T-cell (primary cell): ENCODE results near the gene EPHA2. TPM values are rescaled to one million over a fixed set of nuclear protein-coding genes. Genes with fewer than 3 reads are reported as not detected.

Experiments used
- ATAC-seq, 4 experiments: fragments of 200-7000 bp in 3 of 4; fragments of 150-1000 bp in 1 of 4; cut with Tn5 transposase; replicated peaks in 1 of 4; 1 replicate in 3 of 4; 2 replicates in 1 of 4; pipeline ENCODE4 v1.10.0; 2021; ENCODE audit warnings: moderate library complexity in 3 of 4, mild to moderate bottlenecking in 2 of 4, moderate number of reproducible peaks in 1 of 4
- CTCF ChIA-PET, 2 donors: fragments of 300-600 bp; sonication (Branson Sonifier 250); formaldehyde crosslinking; loops; one replicate each; lab custom pipeline; 2022; ENCODE audit warnings: antibody characterized with exemption in 2 of 2; lab: Charles Lee
- POLR2A ChIA-PET, 2 donors: fragments of 300-600 bp; sonication (Branson Sonifier 250); formaldehyde crosslinking; loops; one replicate each; lab custom pipeline; 2022; ENCODE audit warnings: antibody characterized with exemption in 2 of 2; lab: Charles Lee
- DNase-seq, 35 experiments: peaks; one replicate each; pipeline versions ENCODE4 v3.0.0 to v3.0.0-alpha.2; 2013 to 2023
- H3K27ac ChIP-seq: one replicate; pipeline ENCODE4 v1.5.1; 2013; ENCODE audit warnings: low read length
- H3K27me3 ChIP-seq, 2 experiments: replicated peaks in 1 of 2; 1 replicate in 1 of 2; 2 replicates in 1 of 2; pipeline versions ENCODE4 v1.6.1 to v1.7.0; 2013; ENCODE audit warnings: low read length in 1 of 2, mixed read lengths in 1 of 2; ENCODE audit not compliant: control insufficient read depth in 2 of 2, insufficient read depth in 2 of 2; ENCODE audit errors: extremely low read depth in 1 of 2
- H3K36me3 ChIP-seq, 2 donors: 1 replicate in 1 of 2; 2 replicates in 1 of 2; pipeline versions ENCODE4 v1.6.1 to v1.7.0; 2013; ENCODE audit warnings: low read length in 1 of 2; ENCODE audit not compliant: control insufficient read depth in 2 of 2, insufficient read depth in 1 of 2; ENCODE audit errors: extremely low read depth in 1 of 2
- H3K4me1 ChIP-seq, 2 experiments: 1 replicate in 1 of 2; 2 replicates in 1 of 2; pipeline versions ENCODE4 v1.6.1 to v1.7.0; 2013; ENCODE audit warnings: low read length in 2 of 2, mixed read lengths in 1 of 2; ENCODE audit not compliant: insufficient read depth in 2 of 2, control insufficient read depth in 1 of 2; ENCODE audit errors: extremely low read depth in 1 of 2
- H3K4me3 ChIP-seq, 2 donors: 1 replicate in 1 of 2; 2 replicates in 1 of 2; pipeline versions ENCODE4 v1.5.1 to v1.7.0; 2013; ENCODE audit warnings: mild to moderate bottlenecking in 2 of 2, low read length in 1 of 2, moderate library complexity in 1 of 2; ENCODE audit not compliant: control insufficient read depth in 1 of 2; ENCODE audit errors: extremely low read depth in 1 of 2
- H3K9me3 ChIP-seq: 2 replicates; pipeline ENCODE4 v1.7.0; 2013
- H3K27ac Mint-ChIP-seq, 2 donors: one replicate each; pipeline ENCODE4 v1.8.0; 2020 to 2021; ENCODE audit warnings: mild to moderate bottlenecking in 2 of 2, mixed read lengths in 2 of 2
- H3K27me3 Mint-ChIP-seq, 2 donors: one replicate each; pipeline ENCODE4 v1.8.0; 2021 to 2022; ENCODE audit warnings: mixed read lengths in 2 of 2
- H3K36me3 Mint-ChIP-seq: one replicate; pipeline ENCODE4 v1.8.0; 2021; ENCODE audit warnings: mixed read lengths
- H3K4me1 Mint-ChIP-seq, 3 donors: one replicate each; pipeline ENCODE4 v1.8.0; 2020 to 2022; ENCODE audit warnings: mixed read lengths in 3 of 3, mild to moderate bottlenecking in 1 of 3
- H3K4me3 Mint-ChIP-seq, 3 donors: one replicate each; pipeline ENCODE4 v1.8.0; 2020 to 2022; ENCODE audit warnings: mild to moderate bottlenecking in 3 of 3, mixed read lengths in 3 of 3, moderate library complexity in 3 of 3
- H3K9me3 Mint-ChIP-seq, 3 donors: one replicate each; pipeline ENCODE4 v1.8.0; 2020 to 2022; ENCODE audit warnings: mixed read lengths in 3 of 3
- WGBS: methylation state at CpG from one replicate; pipeline ENCODE4 v1.1.5; 2013; ENCODE audit warnings: missing lambda C conversion rate; ENCODE audit not compliant: insufficient coverage; 5-methylcytosine and 5-hydroxymethylcytosine counted together
- total RNA-seq, 35 experiments: library from RNA in 6 of 35; stranded (reverse) in 6 of 35; fragments of 120-200 nt in 1 of 35; gene quantifications; one replicate each; pipeline versions ENCODE4 v1.2.1 to v1.2.4 and lab custom pipeline; 2013 to 2026

The EPHA2 gene
- total RNA-seq, 5 donors from 2014 or later (not counting 1 experiment from before 2014, with no cell fraction given), result 0.19 to 0.66 (median 0.41) TPM; not detected in 1

GRCh38 chr1:16083486-16083885 is 72.4 kb downstream of the EPHA2 start:
- H3K9me3 Mint-ChIP-seq, result no peaks in the 10 kb centered on the region
- H3K4me1 Mint-ChIP-seq, result peaks cover 6% of the 10 kb centered on the region in 3 donors
- Histone ChIP-seq H3K36me3 (no peaks in the 10 kb centered on the region), H3K27me3 (peaks cover 0 to 22% of the 10 kb centered on the region in 2 experiments), H3K4me3 (no peak overlapping the region), H3K27ac (no peak overlapping the region), H3K9me3 (no peaks in the 10 kb centered on the region), H3K4me1 (peaks cover 2 to 16% of the 10 kb centered on the region in 2 experiments)
- no peak overlapping the region for H3K27ac Mint-ChIP-seq
- ChIA-PET CTCF (interaction anchor here (0.8 to 2.0 kb wide), 3 partner anchors 103 to 289 kb away, joined by 3 to 14 read pairs (median 4); no protein-coding TSS in a partner anchor), POLR2A (no interaction called here)
- peaks cover 0 to 1% of the 10 kb centered on the region in 2 donors for H3K27me3 Mint-ChIP-seq
- no peak for DNase-seq
- H3K4me3 Mint-ChIP-seq, result no peak overlapping the region
- no peak for ATAC-seq
- no peaks in the 10 kb centered on the region for H3K36me3 Mint-ChIP-seq
- 100% methylated on average over 2 of the region's 5 CpGs for WGBS

DNA sequence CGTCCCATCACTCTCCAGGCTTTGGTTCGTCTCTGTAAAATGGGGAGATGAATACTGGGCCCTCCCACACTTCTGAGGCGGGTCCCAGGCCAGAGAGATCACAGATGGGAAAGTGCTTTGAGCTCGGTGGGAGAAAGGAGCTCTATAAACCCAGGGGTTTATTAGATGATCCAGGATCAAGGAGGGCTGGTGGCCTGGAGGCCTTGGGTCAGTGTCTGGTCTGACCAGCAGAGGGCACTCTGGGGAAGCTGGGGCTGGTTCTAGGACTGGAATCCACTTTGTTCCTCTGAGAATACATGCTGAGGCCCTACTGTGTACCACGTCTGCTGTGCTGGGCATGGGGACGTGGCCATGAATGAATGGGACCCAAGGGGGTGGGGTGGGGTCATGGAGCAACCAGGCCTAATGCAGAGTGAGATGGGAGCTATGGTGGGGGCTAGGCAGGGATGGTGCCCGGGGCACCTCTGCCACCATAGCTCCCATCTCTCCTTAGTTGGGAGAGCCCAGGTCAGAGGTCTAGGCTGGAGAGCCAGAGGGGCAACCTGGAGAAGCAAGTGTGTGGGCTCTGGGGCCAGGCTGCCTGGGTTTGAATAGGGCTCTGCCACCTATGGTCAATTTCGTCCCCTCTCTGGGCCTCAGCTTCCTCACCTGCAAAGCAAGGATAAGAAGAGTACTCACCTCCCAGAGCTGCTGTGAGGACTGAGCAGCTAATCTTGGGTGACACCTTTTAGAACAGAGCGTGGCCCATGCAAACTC is 73.4 kb downstream of the EPHA2 start:
- POLR2A ChIA-PET, result no interaction called here

GRCh38 chr1:16081636-16082035 is 74.2 kb downstream of the EPHA2 start:
- 86% methylated on average over 9 of the region's 9 CpGs for WGBS
- H3K4me1 Mint-ChIP-seq, result peaks cover 6 to 10% (median 6%) of the 10 kb centered on the region in 3 donors
- no peak overlapping the region for H3K4me3 Mint-ChIP-seq
- Histone ChIP-seq H3K36me3 (no peaks in the 10 kb centered on the region), H3K4me1 (peaks cover 2 to 24% of the 10 kb centered on the region in 2 experiments), H3K27ac (no peak overlapping the region), H3K4me3 (no peak overlapping the region), H3K27me3 (peaks cover 0 to 25% of the 10 kb centered on the region in 2 experiments), H3K9me3 (no peaks in the 10 kb centered on the region)
- H3K9me3 Mint-ChIP-seq, result no peaks in the 10 kb centered on the region
- POLR2A ChIA-PET, result no interaction called here
- no peaks in the 10 kb centered on the region for H3K36me3 Mint-ChIP-seq
- no peak for ATAC-seq
- CTCF ChIA-PET, result interaction anchor here (1.0 to 2.0 kb wide), 3 partner anchors 105 to 166 kb away, joined by 3 to 14 read pairs (median 3); no protein-coding TSS in a partner anchor
- H3K27ac Mint-ChIP-seq, result no peak overlapping the region
- peaks cover 0 to 1% of the 10 kb centered on the region in 2 donors for H3K27me3 Mint-ChIP-seq
- no peak for DNase-seq

More for the DNA sequence above, 73.4 kb downstream of the EPHA2 start:
- H3K9me3 ChIP-seq, result no peaks in the 10 kb centered on the region
- H3K4me1 Mint-ChIP-seq, result peaks cover 6 to 9% (median 6%) of the 10 kb centered on the region in 3 donors
- H3K36me3 Mint-ChIP-seq, result no peaks in the 10 kb centered on the region
- H3K27me3 ChIP-seq, result peaks cover 0 to 22% of the 10 kb centered on the region in 2 experiments
- no peak overlapping the region for H3K27ac Mint-ChIP-seq
- peaks cover 2 to 24% of the 10 kb centered on the region in 2 experiments for H3K4me1 ChIP-seq
- peaks cover 0 to 1% of the 10 kb centered on the region in 2 donors for H3K27me3 Mint-ChIP-seq
- 60% methylated on average over 4 of the region's 9 CpGs for WGBS
- no peak overlapping the region for H3K4me3 ChIP-seq
- no peaks in the 10 kb centered on the region for H3K9me3 Mint-ChIP-seq
- CTCF ChIA-PET, result interaction anchor here (0.6 to 2.0 kb wide), 5 partner anchors 54 to 165 kb away, joined by 3 to 14 read pairs (median 4); no protein-coding TSS in a partner anchor
- DNase-seq (peak in 30 of 35 experiments; percentile 15 to 72 (median 47)), ATAC-seq (peak in 3 of 4 experiments; percentile 21 to 39 (median 24))
- H3K36me3 ChIP-seq, result no peaks in the 10 kb centered on the region
- H3K27ac ChIP-seq, result no peak overlapping the region
- H3K4me3 Mint-ChIP-seq, result no peak overlapping the region

DNA sequence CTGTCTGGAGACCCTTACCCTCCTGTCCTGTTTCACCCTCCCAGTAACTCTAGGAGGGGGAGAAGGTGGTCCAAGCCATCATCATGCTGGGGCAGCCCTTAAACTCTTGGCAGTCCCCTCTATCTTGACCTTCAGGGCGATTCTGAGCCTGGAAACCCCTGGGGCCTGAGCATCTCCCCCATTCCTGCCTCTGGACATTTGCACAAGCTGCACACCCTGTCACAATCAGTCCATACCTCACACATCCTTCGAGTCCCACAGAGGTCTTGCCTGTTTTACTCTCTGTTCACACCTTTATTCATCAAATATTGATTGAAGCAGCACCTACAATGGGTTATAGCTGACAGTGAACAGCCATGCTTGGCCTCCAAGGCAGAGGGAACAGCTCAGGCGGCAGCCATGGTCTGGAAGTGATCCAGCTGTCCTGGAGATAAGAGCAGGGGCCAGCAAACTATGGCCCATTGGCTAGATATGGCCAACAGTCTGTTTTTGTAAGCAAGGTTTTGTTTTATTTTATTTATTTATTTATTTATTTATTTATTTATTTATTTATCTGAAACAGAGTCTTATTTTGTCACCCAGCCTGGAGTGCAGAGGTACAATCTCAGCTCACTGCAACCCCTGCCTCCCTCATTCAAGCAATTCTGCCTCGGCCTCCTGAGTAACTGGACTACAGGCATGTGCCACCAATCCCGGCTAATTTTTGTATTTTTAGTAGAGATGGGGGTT is 75.3 kb downstream of the EPHA2 start:
- Histone ChIP-seq H3K36me3 (no peaks in the 10 kb centered on the region), H3K4me3 (no peak overlapping the region), H3K27me3 (peaks cover 0 to 35% of the 10 kb centered on the region in 2 experiments), H3K4me1 (peaks cover 2 to 24% of the 10 kb centered on the region in 2 experiments), H3K27ac (no peak overlapping the region), H3K9me3 (no peaks in the 10 kb centered on the region)
- no peaks in the 10 kb centered on the region for H3K9me3 Mint-ChIP-seq
- ChIA-PET POLR2A (interaction anchor here in 1 of 2 donors (0.8 kb wide), 1 partner anchor 270 kb away, joined by 3 read pairs; no protein-coding TSS in a partner anchor), CTCF (interaction anchor here (0.5 to 2.6 kb wide), 3 partner anchors 106 to 161 kb away, joined by 4 to 44 read pairs (median 5); no protein-coding TSS in a partner anchor)
- ATAC-seq (no peak), DNase-seq (no peak)
- H3K27me3 Mint-ChIP-seq, result peaks cover 0 to 4% of the 10 kb centered on the region in 2 donors
- no peak overlapping the region for H3K27ac Mint-ChIP-seq
- H3K4me3 Mint-ChIP-seq, result no peak overlapping the region
- H3K4me1 Mint-ChIP-seq, result peaks cover 6 to 10% (median 6%) of the 10 kb centered on the region in 3 donors
- WGBS, result 73% methylated on average over 3 of the region's 5 CpGs
- no peaks in the 10 kb centered on the region for H3K36me3 Mint-ChIP-seq

GRCh38 chr1:16078925-16079656 is 76.8 kb downstream of the EPHA2 start:
- Histone ChIP-seq H3K36me3 (no peaks in the 10 kb centered on the region), H3K4me3 (peak overlapping the region; percentile 34 to 39), H3K4me1 (peaks cover 2 to 24% of the 10 kb centered on the region in 2 experiments), H3K27me3 (peaks cover 0 to 44% of the 10 kb centered on the region in 2 experiments), H3K9me3 (no peaks in the 10 kb centered on the region), H3K27ac (peak overlapping the region; percentile 53)
- Mint-ChIP-seq H3K36me3 (no peaks in the 10 kb centered on the region), H3K4me1 (peaks cover 6 to 15% (median 9%) of the 10 kb centered on the region in 3 donors), H3K27me3 (peaks cover 5 to 10% of the 10 kb centered on the region in 2 donors), H3K9me3 (no peaks in the 10 kb centered on the region), H3K4me3 (peak overlapping the region; percentile 63 to 78 (median 70)), H3K27ac (peak overlapping the region in 1 of 2 donors; percentile 76)
- CTCF ChIA-PET, result interaction anchor here (0.6 to 2.6 kb wide), 16 partner anchors 9 to 367 kb away, joined by 3 to 44 read pairs (median 4); partner anchors contain the start of gene CPLANE2 (in 1 of the 2)
- peak; percentile 83 to 88 (median 88) for ATAC-seq
- DNase-seq, result peak; percentile 35 to 85 (median 65)
- POLR2A ChIA-PET, result interaction anchor here in 1 of 2 donors (0.6 kb wide), 1 partner anchor 133 kb away, joined by 11 read pairs; no protein-coding TSS in a partner anchor
- 38% methylated on average over 4 of the region's 10 CpGs for WGBS
